ENCODE results near the gene LYPD6B.

DNA sequence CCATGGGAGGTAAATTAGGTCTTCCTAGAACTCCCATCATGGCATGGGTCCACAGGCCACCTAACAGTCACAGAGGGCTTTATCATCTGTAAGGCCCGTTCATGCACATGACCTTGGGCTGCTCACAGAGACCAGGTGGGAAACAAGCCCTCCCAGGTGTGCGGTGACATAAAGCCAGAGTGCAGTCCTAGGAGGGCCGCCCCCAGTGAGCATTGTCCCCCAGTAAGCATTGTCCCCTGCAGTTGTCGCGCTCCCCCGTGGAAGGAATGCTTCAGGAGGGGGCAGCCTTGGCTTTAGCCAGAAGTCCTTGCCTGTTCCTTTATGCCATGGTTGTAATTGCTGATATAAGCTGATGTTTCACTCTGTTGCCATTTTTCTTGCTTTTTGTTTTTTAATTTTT lies 41.7 kb upstream of the LYPD6B start:
- TF ChIP-seq, protein P1, sequence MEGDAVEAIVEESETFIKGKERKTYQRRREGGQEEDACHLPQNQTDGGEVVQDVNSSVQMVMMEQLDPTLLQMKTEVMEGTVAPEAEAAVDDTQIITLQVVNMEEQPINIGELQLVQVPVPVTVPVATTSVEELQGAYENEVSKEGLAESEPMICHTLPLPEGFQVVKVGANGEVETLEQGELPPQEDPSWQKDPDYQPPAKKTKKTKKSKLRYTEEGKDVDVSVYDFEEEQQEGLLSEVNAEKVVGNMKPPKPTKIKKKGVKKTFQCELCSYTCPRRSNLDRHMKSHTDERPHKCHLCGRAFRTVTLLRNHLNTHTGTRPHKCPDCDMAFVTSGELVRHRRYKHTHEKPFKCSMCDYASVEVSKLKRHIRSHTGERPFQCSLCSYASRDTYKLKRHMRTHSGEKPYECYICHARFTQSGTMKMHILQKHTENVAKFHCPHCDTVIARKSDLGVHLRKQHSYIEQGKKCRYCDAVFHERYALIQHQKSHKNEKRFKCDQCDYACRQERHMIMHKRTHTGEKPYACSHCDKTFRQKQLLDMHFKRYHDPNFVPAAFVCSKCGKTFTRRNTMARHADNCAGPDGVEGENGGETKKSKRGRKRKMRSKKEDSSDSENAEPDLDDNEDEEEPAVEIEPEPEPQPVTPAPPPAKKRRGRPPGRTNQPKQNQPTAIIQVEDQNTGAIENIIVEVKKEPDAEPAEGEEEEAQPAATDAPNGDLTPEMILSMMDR (IDR thresholded peaks at IDR 0.05): no peak
- TF ChIP-seq EZH2 (IDR thresholded peaks at IDR 0.05; ENCODE audit: borderline replicate concordance, insufficient read depth, low read depth, low read length, poor library complexity, severe bottlenecking): no peak

All from B cell (primary cell).